H9 (cell line): Measurements from ENCODE around the gene RSPH4A. TPM values are rescaled to one million over a fixed set of nuclear protein-coding genes. Genes with fewer than 3 reads are reported as not detected.

Source experiments
- DNase-seq: peaks from one replicate; pipeline ENCODE4 v3.0.0-alpha.2; 2017
- H2AFZ ChIP-seq: one replicate; pipeline ENCODE4 v1.6.1; 2013; ENCODE audit warnings: mild to moderate bottlenecking, low read length, control low read depth, moderate library complexity
- H2AK5ac ChIP-seq: 2 replicates; pipeline ENCODE4 v1.6.1; 2013; ENCODE audit warnings: low read length, control low read depth, mixed read lengths; ENCODE audit not compliant: insufficient read length
- H2BK120ac ChIP-seq: one replicate; pipeline ENCODE4 v1.6.1; 2013; ENCODE audit warnings: low read depth, mild to moderate bottlenecking, low read length, control low read depth, inconsistent platforms; ENCODE audit not compliant: poor library complexity, severe bottlenecking
- H2BK12ac ChIP-seq: 2 replicates; pipeline ENCODE4 v1.6.1; 2013; ENCODE audit warnings: low read length, control low read depth, mixed read lengths, low read depth; ENCODE audit not compliant: insufficient read length
- H2BK15ac ChIP-seq: 2 replicates; pipeline ENCODE4 v1.6.1; 2013; ENCODE audit warnings: low read depth, low read length, control low read depth
- H2BK20ac ChIP-seq: one replicate; pipeline ENCODE4 v1.6.1; 2013; ENCODE audit warnings: low read depth, mild to moderate bottlenecking, low read length, control low read depth, inconsistent platforms; ENCODE audit not compliant: poor library complexity, severe bottlenecking
- H2BK5ac ChIP-seq: 2 replicates; pipeline ENCODE4 v1.6.1; 2013; ENCODE audit warnings: low read length, control low read depth, mixed read lengths; ENCODE audit not compliant: insufficient read length
- H3K14ac ChIP-seq: 2 replicates; pipeline ENCODE4 v1.6.1; 2013; ENCODE audit warnings: low read length, control low read depth; ENCODE audit not compliant: insufficient read depth
- H3K18ac ChIP-seq: 2 replicates; pipeline ENCODE4 v1.6.1; 2013; ENCODE audit warnings: low read depth, mild to moderate bottlenecking, mixed read lengths, low read length, control low read depth; ENCODE audit not compliant: insufficient read length
- H3K23ac ChIP-seq: 2 replicates; pipeline ENCODE4 v1.6.1; 2013; ENCODE audit warnings: low read length, control low read depth, mixed read lengths, low read depth; ENCODE audit not compliant: insufficient read length
- H3K23me2 ChIP-seq: 2 replicates; pipeline ENCODE4 v1.6.1; 2013; ENCODE audit warnings: low read depth, mild to moderate bottlenecking, mixed read lengths, low read length, control low read depth; ENCODE audit not compliant: insufficient read length, poor library complexity, severe bottlenecking
- H3K27ac ChIP-seq: 2 replicates; pipeline ENCODE4 v1.5.1; 2013; ENCODE audit warnings: low read length, control low read depth, mixed read lengths, low read depth; ENCODE audit not compliant: insufficient read length
- H3K27me3 ChIP-seq: 2 replicates; pipeline ENCODE4 v1.6.1; 2013; ENCODE audit warnings: low read length, control low read depth, inconsistent platforms; ENCODE audit not compliant: insufficient read depth
- H3K4ac ChIP-seq: 2 replicates; pipeline ENCODE4 v1.6.1; 2013; ENCODE audit warnings: low read depth, mild to moderate bottlenecking, control low read depth, inconsistent platforms, low read length, moderate library complexity
- H3K4me1 ChIP-seq: 2 replicates; pipeline ENCODE4 v1.6.1; 2013; ENCODE audit warnings: low read length, control low read depth, inconsistent platforms; ENCODE audit not compliant: insufficient read depth
- H3K4me2 ChIP-seq: 2 replicates; pipeline ENCODE4 v1.6.1; 2013; ENCODE audit warnings: low read length, control low read depth, mixed read lengths; ENCODE audit not compliant: insufficient read length, insufficient read depth
- H3K56ac ChIP-seq: 2 replicates; pipeline ENCODE4 v1.6.1; 2013; ENCODE audit warnings: low read depth, mild to moderate bottlenecking, mixed read lengths, low read length, control low read depth; ENCODE audit not compliant: insufficient read length
- H3K79me1 ChIP-seq: 2 replicates; pipeline ENCODE4 v1.6.1; 2013; ENCODE audit warnings: low read depth, mild to moderate bottlenecking, moderate library complexity, low read length, control low read depth, inconsistent platforms; ENCODE audit not compliant: insufficient read depth, poor library complexity, severe bottlenecking
- H3K79me2 ChIP-seq: 2 replicates; pipeline ENCODE4 v1.6.1; 2013; ENCODE audit warnings: low read length, control low read depth, inconsistent platforms; ENCODE audit not compliant: insufficient read depth
- H3K9ac ChIP-seq: 2 replicates; pipeline ENCODE4 v1.6.1; 2013; ENCODE audit warnings: low read length, control low read depth, mixed read lengths; ENCODE audit not compliant: insufficient read length; ENCODE audit errors: extremely low read depth
- H3K9me3 ChIP-seq: one replicate; pipeline ENCODE4 v1.6.1; 2013; ENCODE audit warnings: low read depth, low read length, inconsistent platforms; ENCODE audit not compliant: control insufficient read depth
- H3T11ph ChIP-seq: one replicate; pipeline ENCODE4 v1.6.1; 2013; ENCODE audit warnings: mild to moderate bottlenecking, low read length, control low read depth, inconsistent platforms
- H4K20me1 ChIP-seq: one replicate; pipeline ENCODE4 v1.6.1; 2013; ENCODE audit not compliant: control insufficient read depth, insufficient read length, insufficient read depth
- H4K5ac ChIP-seq: 2 replicates; pipeline ENCODE4 v1.6.1; 2013; ENCODE audit warnings: low read depth, mild to moderate bottlenecking, mixed read lengths, low read length, control low read depth; ENCODE audit not compliant: insufficient read length
- H4K8ac ChIP-seq: replicated peaks from 2 replicates; pipeline ENCODE4 v1.6.1; 2013; ENCODE audit warnings: low read length, control low read depth, mixed read lengths, low read depth; ENCODE audit not compliant: insufficient read length
- H4K91ac ChIP-seq: 2 replicates; pipeline ENCODE4 v1.6.1; 2013; ENCODE audit warnings: low read depth, mild to moderate bottlenecking, moderate library complexity, mixed read lengths, low read length, control low read depth; ENCODE audit not compliant: insufficient read length
- H3K27ac Mint-ChIP-seq, 3 experiments: 2 replicates in 2 of 3; 3 replicates in 1 of 3; pipeline ENCODE4 v1.8.0; 2020 to 2021; ENCODE audit warnings: mixed read lengths in 3 of 3, mild to moderate bottlenecking in 1 of 3, moderate library complexity in 1 of 3
- H3K27me3 Mint-ChIP-seq: 2 replicates; pipeline ENCODE4 v1.8.0; 2021; ENCODE audit warnings: low read depth, mild to moderate bottlenecking, moderate library complexity, mixed read lengths
- H3K36me3 Mint-ChIP-seq, 3 experiments: 2 replicates in 2 of 3; 3 replicates in 1 of 3; pipeline ENCODE4 v1.8.0; 2020 to 2021; ENCODE audit warnings: low read depth in 3 of 3, mixed read lengths in 3 of 3; ENCODE audit not compliant: insufficient read depth in 1 of 3
- H3K4me1 Mint-ChIP-seq, 2 experiments: 2 replicates each; pipeline ENCODE4 v1.8.0; 2020; ENCODE audit warnings: mixed read lengths in 2 of 2
- H3K4me3 Mint-ChIP-seq, 2 experiments: 2 replicates in 1 of 2; 3 replicates in 1 of 2; pipeline ENCODE4 v1.8.0; 2020 to 2021; ENCODE audit warnings: mild to moderate bottlenecking in 2 of 2, mixed read lengths in 2 of 2, moderate library complexity in 1 of 2
- H3K9me3 Mint-ChIP-seq, 2 experiments: 2 replicates in 1 of 2; 3 replicates in 1 of 2; pipeline ENCODE4 v1.8.0; 2020; ENCODE audit warnings: mild to moderate bottlenecking in 2 of 2, mixed read lengths in 2 of 2, moderate library complexity in 1 of 2
- total RNA-seq: library from RNA; stranded (reverse); gene quantifications from 2 replicates; pipeline ENCODE4 v1.2.1, GENCODE V29; 2021
- TF ChIP-seq, protein P1 (sequence below): fragments of 200-600 bp; sonication (generic); conservative IDR thresholded peaks from 3 replicates; pipeline ENCODE4 v1.8.0; 2021; ENCODE audit warnings: antibody characterized with exemption, mild to moderate bottlenecking

Gene RSPH4A
- total RNA-seq, 1 experiment from 2014 or later = 0.31 TPM

DNA sequence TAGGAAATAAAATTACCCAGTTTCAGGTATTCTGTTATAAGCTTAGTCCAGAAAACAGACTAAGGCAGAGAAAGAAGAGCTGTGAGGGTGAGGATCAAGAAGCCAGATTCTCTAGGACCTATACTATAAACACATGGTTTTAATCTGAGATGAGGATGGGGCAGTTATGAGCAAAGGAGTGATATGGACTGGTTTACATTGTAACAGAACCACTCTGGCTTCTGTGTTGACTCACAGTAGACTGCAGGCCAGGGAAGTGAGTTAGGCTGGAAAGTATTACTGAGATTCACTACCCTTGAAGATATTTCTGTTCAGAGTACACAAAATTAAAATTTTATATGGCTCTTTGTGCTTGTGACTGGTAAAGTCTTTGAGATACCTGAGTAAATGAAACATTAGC, 48.2 kb upstream of the RSPH4A start:
- Histone ChIP-seq H3K27me3 (no peaks in the 10 kb centered on the region), H3K4me1 (peaks cover 2% of the 10 kb centered on the region; the same call in 1 of the 2 replicates), H4K91ac (no peak overlapping the region), H2BK120ac (no peak overlapping the region), H3K4me2 (no peak overlapping the region), H2BK20ac (no peak overlapping the region), H4K8ac (no peak overlapping the region), H2BK12ac (no peak overlapping the region), H2BK5ac (no peak overlapping the region), H2AK5ac (no peak overlapping the region), H3K4ac (no peak overlapping the region), H3K56ac (no peak overlapping the region), H3K23ac (no peak overlapping the region), H2AFZ (no peak overlapping the region), H3K9me3 (no peaks in the 10 kb centered on the region), H3K14ac (no peak overlapping the region), H3K79me1 (no peaks in the 10 kb centered on the region), H3T11ph (no peak overlapping the region), H3K23me2 (peaks cover 5% of the 10 kb centered on the region), H3K27ac (no peak overlapping the region), H3K79me2 (peaks cover 6% of the 10 kb centered on the region; the same call in 1 of the 2 replicates), H4K5ac (no peak overlapping the region), H4K20me1 (no peaks in the 10 kb centered on the region), H2BK15ac (no peak overlapping the region), H3K9ac (no peak overlapping the region), H3K18ac (no peak overlapping the region)
- DNase-seq = no peak
- TF ChIP-seq, protein P1, sequence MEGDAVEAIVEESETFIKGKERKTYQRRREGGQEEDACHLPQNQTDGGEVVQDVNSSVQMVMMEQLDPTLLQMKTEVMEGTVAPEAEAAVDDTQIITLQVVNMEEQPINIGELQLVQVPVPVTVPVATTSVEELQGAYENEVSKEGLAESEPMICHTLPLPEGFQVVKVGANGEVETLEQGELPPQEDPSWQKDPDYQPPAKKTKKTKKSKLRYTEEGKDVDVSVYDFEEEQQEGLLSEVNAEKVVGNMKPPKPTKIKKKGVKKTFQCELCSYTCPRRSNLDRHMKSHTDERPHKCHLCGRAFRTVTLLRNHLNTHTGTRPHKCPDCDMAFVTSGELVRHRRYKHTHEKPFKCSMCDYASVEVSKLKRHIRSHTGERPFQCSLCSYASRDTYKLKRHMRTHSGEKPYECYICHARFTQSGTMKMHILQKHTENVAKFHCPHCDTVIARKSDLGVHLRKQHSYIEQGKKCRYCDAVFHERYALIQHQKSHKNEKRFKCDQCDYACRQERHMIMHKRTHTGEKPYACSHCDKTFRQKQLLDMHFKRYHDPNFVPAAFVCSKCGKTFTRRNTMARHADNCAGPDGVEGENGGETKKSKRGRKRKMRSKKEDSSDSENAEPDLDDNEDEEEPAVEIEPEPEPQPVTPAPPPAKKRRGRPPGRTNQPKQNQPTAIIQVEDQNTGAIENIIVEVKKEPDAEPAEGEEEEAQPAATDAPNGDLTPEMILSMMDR = no peak
- Mint-ChIP-seq H3K27me3 (peaks cover 12% of the 10 kb centered on the region), H3K36me3 (peaks cover 0 to 2% (median 0%) of the 10 kb centered on the region in 3 experiments; a peak in 2 of 7 replicates), H3K27ac (no peak overlapping the region), H3K4me3 (no peak overlapping the region), H3K9me3 (no peaks in the 10 kb centered on the region), H3K4me1 (peaks cover 12 to 16% of the 10 kb centered on the region in 2 experiments)
